Measurements from ENCODE around the gene PJA2.

DNA sequence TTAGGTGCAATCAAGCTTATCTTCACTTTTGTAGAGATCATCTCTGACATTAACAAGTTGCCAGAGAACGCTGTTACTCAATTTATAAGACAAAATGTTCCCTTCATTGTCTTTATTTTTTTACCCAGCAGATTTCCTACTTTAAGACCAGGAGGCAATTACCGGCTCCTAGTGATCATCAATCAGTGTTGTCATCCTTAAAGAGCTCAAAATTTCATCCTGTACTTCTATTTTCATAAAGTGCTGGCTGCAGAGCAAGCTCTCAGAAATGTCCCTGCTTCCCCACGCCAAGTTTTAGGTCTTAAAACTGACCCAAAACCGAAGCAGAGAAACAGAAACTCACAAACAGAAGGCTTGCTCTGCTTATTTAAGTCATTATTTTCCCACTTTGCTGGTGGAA lies 82.9 kb downstream of the PJA2 start:
- no peak for TF ChIP-seq EZH2phosphoT487 (conservative IDR thresholded peaks at IDR 0.05; ENCODE audit: low read length)
- no peak for TF ChIP-seq CTCF (IDR thresholded peaks at IDR 0.05; ENCODE audit: insufficient read depth, low read length, poor library complexity, severe bottlenecking)

All from SU-DHL-6 (cell line).